ENCODE results near the gene TOMM7. TPM values are rescaled to one million over a fixed set of nuclear protein-coding genes. Genes with fewer than 3 reads are reported as not detected.
"Not testable (repeated sequence)": the region's sequence is repeated elsewhere in the genome, so short reads cannot be mapped to it uniquely, and the experiment has no call there.

TOMM7 gene
- total RNA-seq, 4 donors from 2014 or later = 139 to 212 (median 163) TPM

DNA sequence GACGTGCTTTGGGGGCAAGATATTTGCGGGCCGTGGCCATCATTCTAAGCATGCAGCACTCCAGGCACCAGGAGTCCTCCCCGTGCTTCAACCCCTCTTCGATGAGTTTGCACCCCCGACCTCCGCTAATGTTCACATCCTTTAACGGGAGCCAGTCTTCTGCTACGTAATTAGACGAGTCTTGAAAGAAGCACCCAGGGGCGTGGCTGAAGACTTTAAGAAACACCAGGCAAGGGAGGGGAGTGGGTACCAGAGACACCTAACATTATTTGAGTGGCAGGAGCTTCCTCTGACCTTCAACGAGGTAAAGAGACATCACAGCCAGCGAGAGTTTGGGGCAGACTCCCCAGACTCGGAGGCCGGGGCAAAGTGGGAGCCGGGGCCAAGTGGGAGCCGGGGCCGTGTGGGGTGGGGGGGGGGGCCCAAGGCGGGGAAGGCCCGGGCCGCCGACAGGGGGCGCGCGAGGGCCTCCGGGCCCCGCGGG is 31.1 kb upstream of the TOMM7 start:
- DNase-seq (ENCODE audit: low spot score) (peak; percentile 29), ATAC-seq (ENCODE audit: low FRiP score) (peak; percentile 33)
- TF ChIP-seq, protein P1, sequence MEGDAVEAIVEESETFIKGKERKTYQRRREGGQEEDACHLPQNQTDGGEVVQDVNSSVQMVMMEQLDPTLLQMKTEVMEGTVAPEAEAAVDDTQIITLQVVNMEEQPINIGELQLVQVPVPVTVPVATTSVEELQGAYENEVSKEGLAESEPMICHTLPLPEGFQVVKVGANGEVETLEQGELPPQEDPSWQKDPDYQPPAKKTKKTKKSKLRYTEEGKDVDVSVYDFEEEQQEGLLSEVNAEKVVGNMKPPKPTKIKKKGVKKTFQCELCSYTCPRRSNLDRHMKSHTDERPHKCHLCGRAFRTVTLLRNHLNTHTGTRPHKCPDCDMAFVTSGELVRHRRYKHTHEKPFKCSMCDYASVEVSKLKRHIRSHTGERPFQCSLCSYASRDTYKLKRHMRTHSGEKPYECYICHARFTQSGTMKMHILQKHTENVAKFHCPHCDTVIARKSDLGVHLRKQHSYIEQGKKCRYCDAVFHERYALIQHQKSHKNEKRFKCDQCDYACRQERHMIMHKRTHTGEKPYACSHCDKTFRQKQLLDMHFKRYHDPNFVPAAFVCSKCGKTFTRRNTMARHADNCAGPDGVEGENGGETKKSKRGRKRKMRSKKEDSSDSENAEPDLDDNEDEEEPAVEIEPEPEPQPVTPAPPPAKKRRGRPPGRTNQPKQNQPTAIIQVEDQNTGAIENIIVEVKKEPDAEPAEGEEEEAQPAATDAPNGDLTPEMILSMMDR (IDR thresholded peaks at IDR 0.05) = no peak

DNA sequence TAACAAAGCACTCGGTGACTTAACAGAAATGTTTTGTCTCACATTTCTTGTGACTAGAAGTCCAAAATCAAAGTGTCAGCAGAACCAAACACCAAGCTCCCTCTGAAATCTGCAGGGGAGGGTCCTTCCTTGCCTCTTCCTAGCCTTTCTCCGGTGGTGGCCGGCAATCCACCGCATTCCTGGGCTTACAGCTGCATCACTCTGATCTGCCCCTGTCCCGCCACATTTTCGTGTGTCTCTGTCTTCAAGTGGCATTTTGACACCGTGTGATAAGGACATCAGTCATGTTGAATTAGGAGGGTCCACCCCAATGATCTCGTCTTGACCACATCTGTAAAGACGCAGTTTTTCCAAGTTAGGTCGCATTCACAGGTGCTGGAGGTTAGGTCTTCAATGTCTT is 30.5 kb upstream of the TOMM7 start:
- ATAC-seq (ENCODE audit: low FRiP score) (no peak), DNase-seq (ENCODE audit: low spot score) (no peak)
- TF ChIP-seq, protein P1 (IDR thresholded peaks at IDR 0.05) = no peak

DNA sequence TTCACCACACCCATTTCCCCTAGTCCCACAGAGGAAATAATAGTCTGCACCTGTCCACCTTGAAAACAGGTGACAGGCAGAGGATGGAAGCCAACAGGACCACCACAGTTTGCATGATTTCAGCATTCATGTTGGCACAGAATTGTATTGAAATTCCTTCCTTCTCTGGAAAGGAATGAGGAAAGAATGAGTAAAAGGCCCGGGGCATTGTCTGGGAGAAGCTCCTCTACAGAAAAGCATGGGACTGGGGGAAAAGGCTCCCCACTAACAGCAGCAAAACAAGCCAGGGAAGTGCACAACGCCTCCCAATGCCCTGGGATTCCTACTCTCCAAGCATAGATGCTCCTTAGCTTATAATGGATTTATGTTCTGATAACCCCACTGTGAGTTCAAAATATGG is 28.5 kb upstream of the TOMM7 start:
- ATAC-seq (ENCODE audit: low FRiP score) (no peak), DNase-seq (ENCODE audit: low spot score) (no peak)
- TF ChIP-seq, protein P1 (IDR thresholded peaks at IDR 0.05) = no peak

DNA sequence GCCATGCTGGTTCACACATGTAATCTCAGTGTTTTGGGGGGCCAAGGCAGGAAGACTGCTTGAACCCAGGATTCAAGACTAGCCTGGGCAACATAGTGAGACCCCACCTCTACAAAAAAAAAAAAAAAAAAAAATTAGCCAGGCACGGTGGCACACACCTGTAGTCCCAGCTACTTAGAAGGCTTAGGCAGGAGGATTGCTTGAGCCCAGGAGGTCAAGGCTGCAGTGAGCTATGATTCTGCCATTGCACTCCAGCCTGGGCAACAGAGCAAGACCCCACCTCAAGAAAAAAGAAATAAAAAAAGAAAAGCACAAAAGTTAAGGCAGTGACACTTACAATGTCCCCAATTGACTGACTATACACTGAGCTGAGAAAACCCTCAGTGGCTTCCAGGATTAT is 27.7 kb upstream of the TOMM7 start:
- not testable (repeated sequence) for ATAC-seq (ENCODE audit: low FRiP score); DNase-seq (ENCODE audit: low spot score)

DNA sequence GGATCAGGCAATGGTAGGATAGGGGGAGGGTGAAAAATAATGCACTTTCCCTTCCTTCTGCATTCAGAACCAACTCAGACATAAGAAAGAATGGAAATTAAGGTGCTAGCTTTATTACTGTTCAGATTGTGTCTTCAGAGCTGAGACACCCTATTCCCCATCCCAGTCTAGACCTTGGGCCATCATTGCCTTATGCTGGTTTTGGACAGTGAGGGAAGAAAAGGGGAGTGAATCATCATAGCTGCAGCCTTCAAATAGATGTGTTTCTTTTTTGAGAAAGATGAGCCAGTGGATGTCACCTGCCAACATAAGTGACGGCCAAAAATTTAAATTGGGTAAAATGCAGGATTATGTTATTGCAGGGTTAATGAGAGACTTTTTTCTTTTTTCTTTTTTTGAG is 27.0 kb upstream of the TOMM7 start:
- DNase-seq (ENCODE audit: low spot score) (no peak), ATAC-seq (ENCODE audit: low FRiP score) (no peak)
- TF ChIP-seq, protein P1 (IDR thresholded peaks at IDR 0.05) = no peak

DNA sequence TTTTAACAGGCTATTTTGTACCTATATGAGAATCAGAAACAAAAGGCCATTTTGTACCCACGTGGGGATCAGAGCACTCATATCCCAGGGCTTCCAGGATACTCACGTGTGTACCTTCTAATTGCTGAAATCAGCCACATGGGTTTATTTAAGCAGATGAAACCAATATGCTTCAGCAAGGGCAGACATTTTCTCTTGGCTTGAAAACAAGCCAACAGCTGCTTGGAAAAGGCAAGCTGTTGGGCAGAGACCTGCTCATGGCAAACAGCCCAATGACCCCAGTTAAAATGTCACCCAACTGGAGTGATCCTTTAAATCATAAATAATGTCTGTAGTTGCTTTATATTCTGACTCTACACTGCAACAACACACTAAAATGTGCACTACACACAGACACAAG is 26.5 kb upstream of the TOMM7 start:
- no peak for DNase-seq (ENCODE audit: low spot score)
- TF ChIP-seq, protein P1 (IDR thresholded peaks at IDR 0.05) = no peak
- ATAC-seq (ENCODE audit: low FRiP score) = no peak

DNA sequence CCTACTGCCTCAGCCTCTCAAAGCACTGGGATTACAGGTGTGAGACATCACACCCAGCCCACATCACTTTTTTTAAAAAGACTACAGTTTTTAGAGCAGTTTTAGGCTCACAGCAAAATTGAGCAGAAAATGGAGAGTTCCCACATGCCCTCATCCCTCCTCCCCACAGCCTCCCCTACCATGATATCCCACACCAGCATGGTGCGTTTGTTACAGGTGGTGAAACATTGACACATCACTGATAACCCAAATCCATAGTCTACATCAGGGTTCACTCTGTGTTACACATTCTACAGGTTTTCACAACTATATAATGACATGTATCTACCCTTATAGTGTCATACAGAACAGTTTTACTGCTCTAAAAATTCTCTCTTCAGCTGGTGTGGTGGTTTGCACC is 24.3 kb upstream of the TOMM7 start:
- DNase-seq (ENCODE audit: low spot score) (no peak), ATAC-seq (ENCODE audit: low FRiP score) (no peak)
- TF ChIP-seq, protein P1 (IDR thresholded peaks at IDR 0.05) = no peak

Measured in omental fat pad (tissue), 4 donors.